ENCODE data around the gene WDR1.
A peak's percentile ranks its signal among the peaks of the same experiment; 100 is the strongest.

WDR1 gene, protein sequence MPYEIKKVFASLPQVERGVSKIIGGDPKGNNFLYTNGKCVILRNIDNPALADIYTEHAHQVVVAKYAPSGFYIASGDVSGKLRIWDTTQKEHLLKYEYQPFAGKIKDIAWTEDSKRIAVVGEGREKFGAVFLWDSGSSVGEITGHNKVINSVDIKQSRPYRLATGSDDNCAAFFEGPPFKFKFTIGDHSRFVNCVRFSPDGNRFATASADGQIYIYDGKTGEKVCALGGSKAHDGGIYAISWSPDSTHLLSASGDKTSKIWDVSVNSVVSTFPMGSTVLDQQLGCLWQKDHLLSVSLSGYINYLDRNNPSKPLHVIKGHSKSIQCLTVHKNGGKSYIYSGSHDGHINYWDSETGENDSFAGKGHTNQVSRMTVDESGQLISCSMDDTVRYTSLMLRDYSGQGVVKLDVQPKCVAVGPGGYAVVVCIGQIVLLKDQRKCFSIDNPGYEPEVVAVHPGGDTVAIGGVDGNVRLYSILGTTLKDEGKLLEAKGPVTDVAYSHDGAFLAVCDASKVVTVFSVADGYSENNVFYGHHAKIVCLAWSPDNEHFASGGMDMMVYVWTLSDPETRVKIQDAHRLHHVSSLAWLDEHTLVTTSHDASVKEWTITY

GRCh38 chr4:10116569-10117358, at the start of gene WDR1:
Gene WDR1 (minus strand): TSS chr4:10116799. CDS start chr4:10116666, 133 bp downstream.
- DNase-seq (ENCODE audit: low read depth in 2 of 2) = peak; percentile 87 to 89

GRCh38 chr4:10164877-10165283, 48.3 kb upstream of the WDR1 start:
- no peak for DNase-seq (ENCODE audit: low read depth in 2 of 2)

GRCh38 chr4:10163296-10163695, 46.7 kb upstream of the WDR1 start:
- no peak for DNase-seq (ENCODE audit: low read depth in 2 of 2)

DNA sequence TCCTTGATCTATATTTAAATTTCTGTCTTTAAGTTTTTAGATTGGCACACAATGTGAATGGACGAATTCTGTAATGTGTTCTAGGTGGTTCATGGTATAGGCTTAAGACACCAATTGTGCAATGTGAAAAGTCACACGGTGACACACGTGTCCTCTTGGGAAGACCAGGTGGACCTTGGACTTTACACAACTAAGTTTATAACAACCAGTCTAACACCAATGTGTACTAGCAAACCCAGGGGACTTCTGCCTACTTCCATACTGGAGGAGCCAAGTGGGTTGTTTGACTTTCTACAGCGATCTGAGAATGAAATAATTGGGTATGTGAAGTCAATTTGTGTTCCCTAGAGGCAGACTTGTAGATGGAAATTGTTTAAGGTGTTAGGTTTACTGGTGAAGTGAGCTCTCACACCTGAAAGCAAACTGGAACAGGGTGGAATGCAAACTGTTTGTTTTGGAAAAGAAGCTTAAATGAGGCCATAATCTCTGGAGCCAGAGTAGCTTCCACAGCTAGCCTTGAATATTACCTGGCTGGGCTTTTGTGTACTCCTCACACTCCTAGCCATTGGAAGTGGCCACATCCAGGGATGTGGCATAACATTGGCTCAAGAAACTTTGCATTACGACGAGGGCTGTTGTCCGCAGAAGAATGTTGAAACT, 45.9 kb upstream of the WDR1 start:
- DNase-seq (ENCODE audit: low read depth in 2 of 2) = no peak

DNA sequence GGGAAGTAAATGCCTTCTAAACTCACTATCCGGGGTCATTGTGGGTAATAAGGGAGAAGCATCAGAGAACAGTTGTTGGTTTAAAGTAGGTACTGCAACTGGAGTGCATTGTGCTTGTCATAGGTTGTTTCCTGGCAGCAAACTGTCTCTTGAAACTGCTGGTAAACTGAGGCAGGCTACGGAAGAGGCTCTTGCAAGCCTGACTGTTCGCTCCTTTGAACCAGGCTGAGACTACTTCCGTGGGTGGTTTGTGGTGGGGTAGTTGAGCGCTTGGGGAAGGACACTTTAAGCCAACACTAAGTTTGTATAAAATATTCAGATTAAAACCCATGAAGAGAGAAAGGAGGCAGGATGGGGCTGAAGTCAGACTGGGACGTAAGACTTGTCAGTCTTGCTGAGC, 45.2 kb upstream of the WDR1 start:
- no peak for DNase-seq (ENCODE audit: low read depth in 2 of 2)

GRCh38 chr4:10161146-10161545, 44.5 kb upstream of the WDR1 start:
- no peak for DNase-seq (ENCODE audit: low read depth in 2 of 2)

GRCh38 chr4:10160281-10160856, 43.8 kb upstream of the WDR1 start:
- no peak for DNase-seq (ENCODE audit: low read depth in 2 of 2)

DNA sequence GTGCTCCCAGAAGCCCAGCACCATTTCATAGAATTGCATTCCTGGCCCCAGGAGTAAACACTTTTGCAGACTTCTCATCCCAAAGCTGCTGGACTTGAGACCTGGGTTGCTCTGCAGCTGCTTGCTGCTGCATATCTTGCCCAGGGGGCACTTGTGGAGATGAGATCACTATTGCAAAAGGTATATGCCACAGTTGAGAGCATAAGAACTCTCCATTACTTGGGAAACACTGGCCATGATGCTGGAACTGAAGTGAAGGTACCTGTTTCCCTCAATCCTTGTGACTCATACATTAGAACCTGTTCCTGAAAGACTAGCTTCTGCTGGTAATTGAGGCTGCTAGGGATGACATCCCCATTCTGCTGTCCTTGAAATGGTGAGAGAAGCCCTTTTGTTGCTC, 43.1 kb upstream of the WDR1 start:
- no peak for DNase-seq (ENCODE audit: low read depth in 2 of 2)

DNA sequence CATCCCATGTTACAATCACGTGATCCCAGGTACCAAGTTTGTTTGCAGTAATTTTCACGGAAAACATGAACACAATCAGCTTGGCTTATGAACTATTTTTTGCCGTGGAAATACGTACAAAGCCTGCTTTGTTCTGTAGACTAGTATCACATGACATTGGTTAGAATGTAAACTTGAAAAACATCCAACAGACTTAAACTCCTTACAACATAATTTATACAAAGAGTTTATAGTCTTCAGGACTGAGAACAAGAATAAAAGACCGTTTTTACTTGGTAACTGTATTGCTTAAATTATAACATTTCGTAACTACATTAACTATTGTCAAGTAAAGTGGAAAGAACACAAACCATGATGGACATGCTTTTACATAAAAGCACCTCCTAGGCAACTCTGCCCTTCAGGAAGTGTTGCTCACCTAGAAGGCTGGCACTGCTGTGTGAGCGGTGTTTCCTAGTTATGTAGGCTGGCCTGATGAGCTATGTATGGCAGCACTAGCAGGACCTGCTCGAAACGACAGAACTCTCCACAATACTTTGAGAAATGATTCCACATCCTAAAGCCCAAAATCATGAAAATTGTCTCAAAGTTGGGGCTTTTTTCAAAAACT, 41.8 kb upstream of the WDR1 start:
- no peak for DNase-seq (ENCODE audit: low read depth in 2 of 2)

- peak; percentile 38 to 40 for DNase-seq (ENCODE audit: low read depth in 2 of 2)
Measured at GRCh38 chr4:10157478-10158332, 41.1 kb upstream of the WDR1 start.

DNA sequence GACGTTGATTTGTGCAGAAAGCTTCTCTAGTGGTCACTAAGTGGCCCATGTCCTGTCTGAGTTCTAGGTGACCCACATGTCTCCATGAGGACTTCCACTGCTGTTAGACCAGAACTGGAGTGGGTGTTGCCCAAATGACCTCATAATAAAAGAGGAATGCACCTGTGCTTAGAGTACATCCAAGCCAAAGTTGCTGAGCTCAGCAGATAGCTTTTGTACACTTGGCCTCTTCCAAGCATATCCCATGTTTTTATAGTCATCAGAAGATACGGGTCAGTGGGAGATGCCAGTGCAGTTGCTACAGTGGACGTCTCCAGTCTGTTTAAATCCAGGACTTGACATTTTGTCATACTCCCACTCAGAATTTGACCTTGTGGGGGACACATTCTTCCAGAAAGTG, 37.6 kb upstream of the WDR1 start:
- DNase-seq (ENCODE audit: low read depth in 2 of 2) = no peak

- DNase-seq (ENCODE audit: low read depth in 2 of 2) = no peak
Measured at GRCh38 chr4:10153161-10153560, 36.6 kb upstream of the WDR1 start.

- DNase-seq (ENCODE audit: low read depth in 2 of 2) = no peak
Measured at GRCh38 chr4:10151182-10151581, 34.6 kb upstream of the WDR1 start.

GRCh38 chr4:10144966-10145365, 28.4 kb upstream of the WDR1 start:
- DNase-seq (ENCODE audit: low read depth in 2 of 2) = no peak

DNA sequence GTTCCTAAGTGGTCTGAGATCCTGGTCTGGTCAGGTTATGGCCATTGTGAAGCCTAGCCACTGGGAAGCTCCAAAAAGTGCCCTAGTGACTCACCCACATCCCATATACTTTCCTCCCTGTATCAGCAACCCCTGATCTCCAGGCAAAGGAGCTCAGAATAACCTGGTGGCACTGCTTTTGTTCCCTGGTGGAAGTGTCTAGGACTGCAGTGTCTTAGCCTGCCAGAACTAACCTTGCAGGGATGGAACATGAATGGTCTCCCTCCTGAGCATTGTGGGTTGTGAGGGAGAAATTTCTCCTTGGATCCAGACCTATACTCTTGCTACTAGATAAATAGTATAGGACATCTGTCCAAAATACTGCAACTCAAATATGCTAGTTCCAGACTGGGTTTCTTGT, 27.9 kb upstream of the WDR1 start:
- no peak for DNase-seq (ENCODE audit: low read depth in 2 of 2)

DNA sequence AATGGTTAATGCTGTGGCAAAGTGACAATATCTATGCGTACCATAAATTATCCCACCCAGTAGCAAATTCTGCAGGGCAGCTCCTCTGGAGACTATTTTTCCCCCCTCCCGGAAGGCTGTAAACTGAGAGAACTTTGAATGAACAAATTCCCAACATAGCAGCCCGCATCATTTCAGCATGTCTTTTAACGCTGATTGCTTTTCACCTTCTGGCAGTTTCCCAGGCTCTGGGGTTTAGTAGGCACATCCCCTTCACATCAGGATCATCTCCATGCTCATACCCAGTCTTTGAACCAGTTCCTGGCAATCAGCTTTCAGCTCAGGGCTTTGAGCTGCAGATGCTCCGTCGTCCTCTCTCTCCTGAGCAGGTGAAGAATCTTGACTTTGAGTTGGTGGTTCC, 26.6 kb upstream of the WDR1 start:
- no peak for DNase-seq (ENCODE audit: low read depth in 2 of 2)

- DNase-seq (ENCODE audit: low read depth in 2 of 2) = no peak
Measured at GRCh38 chr4:10140866-10141759, 24.5 kb upstream of the WDR1 start.

DNA sequence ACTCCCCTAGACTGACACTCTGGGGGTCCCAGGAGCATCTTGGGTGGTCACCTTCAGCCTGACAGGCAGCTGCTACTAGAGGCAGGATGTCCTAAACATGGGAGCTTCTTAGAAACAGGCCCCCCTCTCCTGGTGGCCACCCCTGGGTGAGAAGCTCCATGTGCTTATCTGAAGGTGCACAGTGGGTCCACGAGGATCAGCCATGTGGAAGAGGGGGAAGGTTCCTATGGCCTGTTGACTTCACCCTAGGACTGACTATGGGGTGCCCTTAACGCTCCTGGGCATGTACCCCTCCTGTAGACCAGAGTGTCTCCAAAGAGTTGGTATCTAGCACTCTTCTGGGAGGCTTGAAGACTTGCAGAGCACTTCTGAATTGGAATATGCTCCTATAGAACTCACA, 22.9 kb upstream of the WDR1 start:
- DNase-seq (ENCODE audit: low read depth in 2 of 2) = no peak

GRCh38 chr4:10135260-10135659, 18.7 kb upstream of the WDR1 start:
- DNase-seq (ENCODE audit: low read depth in 2 of 2) = no peak
